ENCODE measurements around the gene NOL4. TPM values are rescaled to one million over a fixed set of nuclear protein-coding genes. Genes with fewer than 3 reads are reported as not detected.

NOL4 gene
- total and polyA plus RNA-seq, 2 experiments from 2014 or later: 0.52 to 0.63 TPM

DNA sequence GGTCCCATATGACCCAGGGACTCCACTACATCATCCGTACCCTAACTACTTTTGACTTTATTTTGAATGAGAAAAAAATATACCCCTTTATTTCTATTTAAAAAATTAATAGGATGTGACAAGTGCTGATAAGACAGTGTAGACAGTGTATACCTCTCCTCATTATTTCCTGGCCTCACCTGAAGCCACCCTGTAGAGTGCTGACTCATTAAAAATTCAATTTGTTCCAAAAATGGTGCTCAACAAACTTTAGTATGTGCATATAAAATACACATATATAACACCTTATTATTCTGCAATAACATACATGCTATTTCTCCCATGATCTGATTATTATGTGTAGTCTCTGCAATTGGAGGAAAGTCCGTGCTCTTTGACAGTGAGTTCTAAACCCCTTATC is 20.8 kb downstream of the NOL4 start:
- H3K4me3 Mint-ChIP-seq: no peak overlapping the region
- Histone ChIP-seq H2AFZ (no peak overlapping the region), H3K9me2 (ENCODE audit: insufficient read depth) (no peaks in the 10 kb centered on the region), H3K79me2 (replicated peaks; ENCODE audit: insufficient read depth) (no peaks in the 10 kb centered on the region), H3K4me1 (ENCODE audit: insufficient read depth) (no peaks in the 10 kb centered on the region), H3K27me3 (ENCODE audit: insufficient read depth) (no peaks in the 10 kb centered on the region), H3K4me2 (no peak overlapping the region), H3K4me3 (no peak overlapping the region), H3K27ac (ENCODE audit: low read depth) (no peak overlapping the region), H4K20me1 (replicated peaks; ENCODE audit: insufficient read depth) (no peaks in the 10 kb centered on the region), H3F3A (replicated peaks; ENCODE audit: low read depth) (no peaks in the 10 kb centered on the region), H3K36me3 (ENCODE audit: insufficient read depth) (no peaks in the 10 kb centered on the region)
- no peaks in the 10 kb centered on the region for H3K36me3 Mint-ChIP-seq (ENCODE audit: low read depth)
- H3K9me3 Mint-ChIP-seq: no peaks in the 10 kb centered on the region
- H3K4me1 Mint-ChIP-seq: no peaks in the 10 kb centered on the region
- no peak overlapping the region for H3K27ac Mint-ChIP-seq
- TF ChIP-seq, protein P1, sequence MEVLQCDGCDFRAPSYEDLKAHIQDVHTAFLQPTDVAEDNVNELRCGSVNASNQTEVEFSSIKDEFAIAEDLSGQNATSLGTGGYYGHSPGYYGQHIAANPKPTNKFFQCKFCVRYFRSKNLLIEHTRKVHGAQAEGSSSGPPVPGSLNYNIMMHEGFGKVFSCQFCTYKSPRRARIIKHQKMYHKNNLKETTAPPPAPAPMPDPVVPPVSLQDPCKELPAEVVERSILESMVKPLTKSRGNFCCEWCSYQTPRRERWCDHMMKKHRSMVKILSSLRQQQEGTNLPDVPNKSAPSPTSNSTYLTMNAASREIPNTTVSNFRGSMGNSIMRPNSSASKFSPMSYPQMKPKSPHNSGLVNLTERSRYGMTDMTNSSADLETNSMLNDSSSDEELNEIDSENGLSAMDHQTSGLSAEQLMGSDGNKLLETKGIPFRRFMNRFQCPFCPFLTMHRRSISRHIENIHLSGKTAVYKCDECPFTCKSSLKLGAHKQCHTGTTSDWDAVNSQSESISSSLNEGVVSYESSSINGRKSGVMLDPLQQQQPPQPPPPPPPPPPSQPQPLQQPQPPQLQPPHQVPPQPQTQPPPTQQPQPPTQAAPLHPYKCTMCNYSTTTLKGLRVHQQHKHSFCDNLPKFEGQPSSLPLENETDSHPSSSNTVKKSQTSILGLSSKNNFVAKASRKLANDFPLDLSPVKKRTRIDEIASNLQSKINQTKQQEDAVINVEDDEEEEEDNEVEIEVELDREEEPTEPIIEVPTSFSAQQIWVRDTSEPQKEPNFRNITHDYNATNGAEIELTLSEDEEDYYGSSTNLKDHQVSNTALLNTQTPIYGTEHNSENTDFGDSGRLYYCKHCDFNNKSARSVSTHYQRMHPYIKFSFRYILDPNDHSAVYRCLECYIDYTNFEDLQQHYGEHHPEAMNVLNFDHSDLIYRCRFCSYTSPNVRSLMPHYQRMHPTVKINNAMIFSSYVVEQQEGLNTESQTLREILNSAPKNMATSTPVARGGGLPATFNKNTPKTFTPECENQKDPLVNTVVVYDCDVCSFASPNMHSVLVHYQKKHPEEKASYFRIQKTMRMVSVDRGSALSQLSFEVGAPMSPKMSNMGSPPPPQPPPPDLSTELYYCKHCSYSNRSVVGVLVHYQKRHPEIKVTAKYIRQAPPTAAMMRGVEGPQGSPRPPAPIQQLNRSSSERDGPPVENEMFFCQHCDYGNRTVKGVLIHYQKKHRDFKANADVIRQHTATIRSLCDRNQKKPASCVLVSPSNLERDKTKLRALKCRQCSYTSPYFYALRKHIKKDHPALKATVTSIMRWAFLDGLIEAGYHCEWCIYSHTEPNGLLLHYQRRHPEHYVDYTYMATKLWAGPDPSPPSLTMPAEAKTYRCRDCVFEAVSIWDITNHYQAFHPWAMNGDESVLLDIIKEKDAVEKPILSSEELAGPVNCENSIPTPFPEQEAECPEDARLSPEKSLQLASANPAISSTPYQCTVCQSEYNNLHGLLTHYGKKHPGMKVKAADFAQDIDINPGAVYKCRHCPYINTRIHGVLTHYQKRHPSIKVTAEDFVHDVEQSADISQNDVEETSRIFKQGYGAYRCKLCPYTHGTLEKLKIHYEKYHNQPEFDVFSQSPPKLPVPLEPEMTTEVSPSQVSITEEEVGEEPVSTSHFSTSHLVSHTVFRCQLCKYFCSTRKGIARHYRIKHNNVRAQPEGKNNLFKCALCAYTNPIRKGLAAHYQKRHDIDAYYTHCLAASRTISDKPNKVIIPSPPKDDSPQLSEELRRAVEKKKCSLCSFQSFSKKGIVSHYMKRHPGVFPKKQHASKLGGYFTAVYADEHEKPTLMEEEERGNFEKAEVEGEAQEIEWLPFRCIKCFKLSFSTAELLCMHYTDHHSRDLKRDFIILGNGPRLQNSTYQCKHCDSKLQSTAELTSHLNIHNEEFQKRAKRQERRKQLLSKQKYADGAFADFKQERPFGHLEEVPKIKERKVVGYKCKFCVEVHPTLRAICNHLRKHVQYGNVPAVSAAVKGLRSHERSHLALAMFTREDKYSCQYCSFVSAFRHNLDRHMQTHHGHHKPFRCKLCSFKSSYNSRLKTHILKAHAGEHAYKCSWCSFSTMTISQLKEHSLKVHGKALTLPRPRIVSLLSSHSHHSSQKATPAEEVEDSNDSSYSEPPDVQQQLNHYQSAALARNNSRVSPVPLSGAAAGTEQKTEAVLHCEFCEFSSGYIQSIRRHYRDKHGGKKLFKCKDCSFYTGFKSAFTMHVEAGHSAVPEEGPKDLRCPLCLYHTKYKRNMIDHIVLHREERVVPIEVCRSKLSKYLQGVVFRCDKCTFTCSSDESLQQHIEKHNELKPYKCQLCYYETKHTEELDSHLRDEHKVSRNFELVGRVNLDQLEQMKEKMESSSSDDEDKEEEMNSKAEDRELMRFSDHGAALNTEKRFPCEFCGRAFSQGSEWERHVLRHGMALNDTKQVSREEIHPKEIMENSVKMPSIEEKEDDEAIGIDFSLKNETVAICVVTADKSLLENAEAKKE (CRISPR knock-in tag; IDR thresholded peaks at IDR 0.05): no peak
- TF ChIP-seq STAT1 (IDR thresholded peaks at IDR 0.05; ENCODE audit: unreplicated experiment): no peak
- TF ChIP-seq, protein P2, sequence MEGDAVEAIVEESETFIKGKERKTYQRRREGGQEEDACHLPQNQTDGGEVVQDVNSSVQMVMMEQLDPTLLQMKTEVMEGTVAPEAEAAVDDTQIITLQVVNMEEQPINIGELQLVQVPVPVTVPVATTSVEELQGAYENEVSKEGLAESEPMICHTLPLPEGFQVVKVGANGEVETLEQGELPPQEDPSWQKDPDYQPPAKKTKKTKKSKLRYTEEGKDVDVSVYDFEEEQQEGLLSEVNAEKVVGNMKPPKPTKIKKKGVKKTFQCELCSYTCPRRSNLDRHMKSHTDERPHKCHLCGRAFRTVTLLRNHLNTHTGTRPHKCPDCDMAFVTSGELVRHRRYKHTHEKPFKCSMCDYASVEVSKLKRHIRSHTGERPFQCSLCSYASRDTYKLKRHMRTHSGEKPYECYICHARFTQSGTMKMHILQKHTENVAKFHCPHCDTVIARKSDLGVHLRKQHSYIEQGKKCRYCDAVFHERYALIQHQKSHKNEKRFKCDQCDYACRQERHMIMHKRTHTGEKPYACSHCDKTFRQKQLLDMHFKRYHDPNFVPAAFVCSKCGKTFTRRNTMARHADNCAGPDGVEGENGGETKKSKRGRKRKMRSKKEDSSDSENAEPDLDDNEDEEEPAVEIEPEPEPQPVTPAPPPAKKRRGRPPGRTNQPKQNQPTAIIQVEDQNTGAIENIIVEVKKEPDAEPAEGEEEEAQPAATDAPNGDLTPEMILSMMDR (conservative IDR thresholded peaks at IDR 0.05; ENCODE audit: low read depth in 2 of 2): no peak
- no peak for TF ChIP-seq JUNB (IDR thresholded peaks at IDR 0.05; ENCODE audit: unreplicated experiment)
- TF ChIP-seq ZNF331 (CRISPR knock-in tag; IDR thresholded peaks at IDR 0.05; ENCODE audit: low read depth): no peak
- TF ChIP-seq NANOG (IDR thresholded peaks at IDR 0.05; ENCODE audit: borderline replicate concordance): no peak
- TF ChIP-seq EZH2 (IDR thresholded peaks at IDR 0.05; ENCODE audit: low read depth, unreplicated experiment): no peak
- TF ChIP-seq CREB1 (CRISPR knock-in tag; IDR thresholded peaks at IDR 0.05; ENCODE audit: low read depth): no peak
- TF ChIP-seq, protein P3, sequence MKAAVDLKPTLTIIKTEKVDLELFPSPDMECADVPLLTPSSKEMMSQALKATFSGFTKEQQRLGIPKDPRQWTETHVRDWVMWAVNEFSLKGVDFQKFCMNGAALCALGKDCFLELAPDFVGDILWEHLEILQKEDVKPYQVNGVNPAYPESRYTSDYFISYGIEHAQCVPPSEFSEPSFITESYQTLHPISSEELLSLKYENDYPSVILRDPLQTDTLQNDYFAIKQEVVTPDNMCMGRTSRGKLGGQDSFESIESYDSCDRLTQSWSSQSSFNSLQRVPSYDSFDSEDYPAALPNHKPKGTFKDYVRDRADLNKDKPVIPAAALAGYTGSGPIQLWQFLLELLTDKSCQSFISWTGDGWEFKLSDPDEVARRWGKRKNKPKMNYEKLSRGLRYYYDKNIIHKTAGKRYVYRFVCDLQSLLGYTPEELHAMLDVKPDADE (IDR thresholded peaks at IDR 0.05): no peak
- no peak for TF ChIP-seq EZH2phosphoT487 (IDR thresholded peaks at IDR 0.05; ENCODE audit: unreplicated experiment)
- TF ChIP-seq, protein P4, sequence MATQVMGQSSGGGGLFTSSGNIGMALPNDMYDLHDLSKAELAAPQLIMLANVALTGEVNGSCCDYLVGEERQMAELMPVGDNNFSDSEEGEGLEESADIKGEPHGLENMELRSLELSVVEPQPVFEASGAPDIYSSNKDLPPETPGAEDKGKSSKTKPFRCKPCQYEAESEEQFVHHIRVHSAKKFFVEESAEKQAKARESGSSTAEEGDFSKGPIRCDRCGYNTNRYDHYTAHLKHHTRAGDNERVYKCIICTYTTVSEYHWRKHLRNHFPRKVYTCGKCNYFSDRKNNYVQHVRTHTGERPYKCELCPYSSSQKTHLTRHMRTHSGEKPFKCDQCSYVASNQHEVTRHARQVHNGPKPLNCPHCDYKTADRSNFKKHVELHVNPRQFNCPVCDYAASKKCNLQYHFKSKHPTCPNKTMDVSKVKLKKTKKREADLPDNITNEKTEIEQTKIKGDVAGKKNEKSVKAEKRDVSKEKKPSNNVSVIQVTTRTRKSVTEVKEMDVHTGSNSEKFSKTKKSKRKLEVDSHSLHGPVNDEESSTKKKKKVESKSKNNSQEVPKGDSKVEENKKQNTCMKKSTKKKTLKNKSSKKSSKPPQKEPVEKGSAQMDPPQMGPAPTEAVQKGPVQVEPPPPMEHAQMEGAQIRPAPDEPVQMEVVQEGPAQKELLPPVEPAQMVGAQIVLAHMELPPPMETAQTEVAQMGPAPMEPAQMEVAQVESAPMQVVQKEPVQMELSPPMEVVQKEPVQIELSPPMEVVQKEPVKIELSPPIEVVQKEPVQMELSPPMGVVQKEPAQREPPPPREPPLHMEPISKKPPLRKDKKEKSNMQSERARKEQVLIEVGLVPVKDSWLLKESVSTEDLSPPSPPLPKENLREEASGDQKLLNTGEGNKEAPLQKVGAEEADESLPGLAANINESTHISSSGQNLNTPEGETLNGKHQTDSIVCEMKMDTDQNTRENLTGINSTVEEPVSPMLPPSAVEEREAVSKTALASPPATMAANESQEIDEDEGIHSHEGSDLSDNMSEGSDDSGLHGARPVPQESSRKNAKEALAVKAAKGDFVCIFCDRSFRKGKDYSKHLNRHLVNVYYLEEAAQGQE (IDR thresholded peaks at IDR 0.05; ENCODE audit: unreplicated experiment): no peak
- TF ChIP-seq POLR2AphosphoS5 (IDR thresholded peaks at IDR 0.05; ENCODE audit: low read depth): no peak
- TF ChIP-seq ZNF114 (CRISPR knock-in tag; IDR thresholded peaks at IDR 0.05): no peak
- no peak for DNase-seq (ENCODE audit: low spot score)
- H3K27me3 Mint-ChIP-seq (ENCODE audit: insufficient read depth, low read depth, poor library complexity): no peaks in the 10 kb centered on the region
- ATAC-seq: no peak

Measured in GM23338 (cell line).